KG1 (cell line): ENCODE results near the gene ATP8A2.
"Not testable (repeated sequence)": the region's sequence is repeated elsewhere in the genome, so short reads cannot be mapped to it uniquely, and the experiment has no call there.

Experiments
- DNase-seq: peaks from one replicate; lab custom pipeline; 2025; lab: John Stamatoyannopoulos, UW

ATP8A2 gene

GRCh38 chr13:25463496-25463895, 91.7 kb downstream of the ATP8A2 start:
- DNase-seq, result no peak

DNA sequence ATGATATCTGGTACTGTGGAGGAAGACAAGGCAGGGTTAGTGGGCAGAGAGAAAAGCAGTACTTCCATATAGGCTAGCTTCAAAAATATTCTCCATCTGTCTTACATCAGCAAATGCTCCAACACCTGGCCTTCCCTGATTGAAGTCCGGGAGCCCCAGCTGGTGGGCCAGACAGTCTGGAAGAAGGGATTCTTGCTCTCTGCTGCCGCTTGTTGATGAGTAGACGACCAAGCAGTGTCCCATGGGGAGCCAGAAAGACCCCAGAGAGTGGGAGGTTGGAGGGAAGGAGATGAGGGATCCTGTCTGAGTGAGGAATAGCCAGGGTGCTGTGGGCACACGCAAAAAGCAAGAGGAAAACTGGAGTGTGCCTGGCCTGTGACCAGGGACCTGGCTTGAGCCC, 95.1 kb downstream of the ATP8A2 start:
- DNase-seq, result no peak

DNA sequence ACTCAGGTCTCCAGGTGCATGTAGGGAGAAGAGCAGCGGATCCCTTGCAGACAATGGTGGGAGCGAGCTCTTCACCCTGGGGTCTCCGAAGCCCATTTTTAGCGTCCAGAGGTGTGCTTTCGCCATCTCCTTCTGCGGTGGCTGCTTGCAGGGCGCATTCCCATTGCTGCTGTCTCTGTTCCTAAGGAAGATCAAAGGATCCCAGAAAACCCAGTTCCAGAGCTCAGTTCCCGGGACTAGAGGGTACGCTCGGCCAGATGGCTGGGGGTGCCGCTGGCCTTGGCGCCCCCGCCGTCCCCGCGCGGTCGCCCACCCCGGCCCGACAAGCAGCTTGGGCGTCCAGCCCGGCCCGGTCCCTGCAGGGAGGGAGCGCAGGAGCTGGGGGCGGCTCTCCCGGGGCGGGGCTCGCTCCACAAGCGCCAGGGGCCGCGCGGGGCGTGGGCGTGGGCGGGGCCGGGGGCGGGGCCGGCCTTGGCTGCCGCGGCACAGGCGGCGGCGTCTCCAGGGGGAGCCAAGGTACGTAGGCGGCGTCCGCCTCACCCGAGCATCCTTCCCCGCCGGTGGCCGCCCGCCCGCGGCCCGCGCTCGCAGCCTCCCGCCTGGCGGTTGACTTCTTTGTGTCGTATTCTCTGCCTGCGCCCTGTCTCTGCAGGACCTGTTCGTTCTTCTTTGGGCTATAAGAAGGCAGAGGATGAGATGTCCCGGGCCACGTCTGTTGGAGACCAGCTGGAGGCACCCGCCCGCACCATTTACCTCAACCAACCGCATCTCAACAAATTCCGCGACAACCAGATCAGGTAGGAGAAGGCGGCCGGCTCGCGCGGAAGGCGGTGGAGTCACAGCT, 96.8 kb downstream of the ATP8A2 start:
- no peak for DNase-seq

- DNase-seq, result no peak
Observed at GRCh38 chr13:25469169-25469525, 97.4 kb downstream of the ATP8A2 start.

GRCh38 chr13:25473864-25474263, 102.1 kb downstream of the ATP8A2 start:
- DNase-seq, result no peak

- DNase-seq, result no peak
Observed at GRCh38 chr13:25478186-25478585, 106.4 kb downstream of the ATP8A2 start.

DNA sequence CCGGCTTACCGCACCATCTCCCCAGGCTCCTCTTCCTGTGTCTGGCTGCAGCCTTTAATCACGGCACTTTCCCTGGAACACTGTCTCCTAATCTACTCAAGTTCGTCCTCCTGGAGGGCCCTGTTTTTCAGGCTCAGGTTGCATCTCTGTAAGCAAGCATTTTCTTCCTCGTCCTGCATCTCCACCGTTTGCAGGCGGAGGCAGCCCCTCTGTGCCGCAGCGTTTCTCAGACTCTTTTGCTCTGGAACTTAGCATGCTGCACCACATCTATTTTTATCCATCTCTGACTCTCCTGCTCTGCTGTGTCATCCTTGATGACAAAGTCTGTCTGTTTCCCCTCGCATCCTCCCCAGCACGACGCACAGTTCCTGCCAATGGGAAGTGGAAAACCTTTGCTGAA, 117.5 kb downstream of the ATP8A2 start:
- DNase-seq, result no peak

- DNase-seq, result no peak
Observed at GRCh38 chr13:25490236-25490635, 118.5 kb downstream of the ATP8A2 start.

- DNase-seq, result no peak
Observed at GRCh38 chr13:25493931-25494640, 122.3 kb downstream of the ATP8A2 start.

- no peak for DNase-seq
Observed at GRCh38 chr13:25494698-25495411, 123.1 kb downstream of the ATP8A2 start.

- DNase-seq, result no peak
Observed at GRCh38 chr13:25501231-25501630, 129.5 kb downstream of the ATP8A2 start.

GRCh38 chr13:25502031-25502430, 130.3 kb downstream of the ATP8A2 start:
- no peak for DNase-seq

DNA sequence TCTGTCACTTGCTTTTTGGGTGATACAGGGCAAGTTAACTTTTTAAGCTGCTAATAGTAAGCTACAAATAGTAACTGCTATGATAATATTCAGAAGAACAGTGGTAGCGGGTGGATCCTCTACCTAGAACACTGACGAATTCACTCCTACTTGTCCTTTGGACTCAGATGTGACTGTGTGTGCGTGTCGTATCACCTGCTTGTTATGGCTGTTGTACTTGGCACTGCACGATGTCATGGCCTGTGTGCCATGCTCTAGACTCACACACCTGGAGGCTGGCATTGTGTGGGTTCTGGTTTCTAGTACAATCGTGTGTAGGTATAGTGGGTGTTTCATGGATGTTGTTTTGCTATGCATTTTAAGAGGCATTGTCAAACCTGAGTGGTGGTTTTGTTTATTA, 130.8 kb downstream of the ATP8A2 start:
- DNase-seq, result no peak

DNA sequence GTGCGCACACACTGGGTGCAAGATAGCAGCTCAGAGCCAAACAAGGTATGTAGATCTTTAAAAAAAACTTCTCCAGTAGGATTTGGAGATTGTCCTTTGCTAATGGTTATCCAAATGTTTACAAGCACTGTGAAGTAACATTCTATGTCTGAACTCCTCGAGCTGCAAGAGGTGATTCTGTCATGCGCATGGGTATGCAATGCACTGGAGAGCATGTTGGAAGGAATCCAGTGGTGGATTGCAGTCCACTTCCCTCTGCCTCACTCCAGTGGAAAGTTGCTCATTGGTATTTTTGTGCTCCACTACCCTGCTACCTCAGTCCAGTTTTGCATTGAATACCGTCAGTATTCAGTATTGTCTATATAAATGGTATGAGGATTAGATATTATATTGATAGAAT, 132.1 kb downstream of the ATP8A2 start:
- DNase-seq, result no peak

- no peak for DNase-seq
Observed at GRCh38 chr13:25507841-25508240, 136.1 kb downstream of the ATP8A2 start.

DNA sequence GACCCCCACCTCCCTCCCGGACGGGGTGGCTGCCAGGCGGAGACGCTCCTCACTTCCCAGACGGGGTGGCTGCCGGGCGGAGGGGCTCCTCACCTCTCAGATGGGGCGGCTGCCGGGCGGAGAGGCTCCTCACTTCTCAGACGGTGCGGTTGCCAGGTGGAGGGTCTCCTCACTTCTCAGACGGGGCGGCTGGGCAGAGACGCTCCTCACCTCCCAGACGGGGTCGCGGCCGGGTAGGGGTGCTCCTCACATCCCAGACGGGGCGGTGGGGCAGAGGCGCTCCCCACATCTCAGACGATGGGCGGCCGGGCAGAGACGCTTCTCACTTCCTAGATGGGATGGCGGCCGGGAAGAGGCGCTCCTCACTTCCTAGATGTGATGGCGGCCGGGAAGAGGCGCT, 141.3 kb downstream of the ATP8A2 start:
- DNase-seq, result not testable (repeated sequence)

DNA sequence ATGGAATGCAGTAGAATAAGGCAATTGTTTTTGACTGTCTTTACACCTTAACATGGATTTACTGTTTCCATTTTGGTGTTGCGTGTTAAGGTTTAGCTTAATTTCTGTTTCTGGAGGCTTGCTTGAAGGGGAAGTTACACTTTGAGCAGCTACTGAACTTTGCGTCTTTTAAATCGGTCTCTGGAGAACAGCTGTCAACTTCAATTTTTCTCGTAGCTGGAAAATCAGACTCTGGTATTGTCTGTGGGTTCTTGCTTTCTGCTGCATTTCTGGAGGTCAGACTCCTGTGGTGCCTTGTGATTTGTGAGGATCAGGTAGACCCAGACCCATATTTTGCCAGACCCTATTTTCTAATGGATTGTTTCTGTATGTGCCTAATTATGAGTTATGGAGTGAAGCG, 146.7 kb downstream of the ATP8A2 start:
- DNase-seq, result no peak

- no peak for DNase-seq
Observed at GRCh38 chr13:25525884-25526283, 154.1 kb downstream of the ATP8A2 start.

- DNase-seq, result no peak
Observed at GRCh38 chr13:25528266-25528665, 156.5 kb downstream of the ATP8A2 start.

- no peak for DNase-seq
Observed at GRCh38 chr13:25529425-25529824, 157.7 kb downstream of the ATP8A2 start.

- DNase-seq, result no peak
Observed at GRCh38 chr13:25538276-25538675, 166.5 kb downstream of the ATP8A2 start.

DNA sequence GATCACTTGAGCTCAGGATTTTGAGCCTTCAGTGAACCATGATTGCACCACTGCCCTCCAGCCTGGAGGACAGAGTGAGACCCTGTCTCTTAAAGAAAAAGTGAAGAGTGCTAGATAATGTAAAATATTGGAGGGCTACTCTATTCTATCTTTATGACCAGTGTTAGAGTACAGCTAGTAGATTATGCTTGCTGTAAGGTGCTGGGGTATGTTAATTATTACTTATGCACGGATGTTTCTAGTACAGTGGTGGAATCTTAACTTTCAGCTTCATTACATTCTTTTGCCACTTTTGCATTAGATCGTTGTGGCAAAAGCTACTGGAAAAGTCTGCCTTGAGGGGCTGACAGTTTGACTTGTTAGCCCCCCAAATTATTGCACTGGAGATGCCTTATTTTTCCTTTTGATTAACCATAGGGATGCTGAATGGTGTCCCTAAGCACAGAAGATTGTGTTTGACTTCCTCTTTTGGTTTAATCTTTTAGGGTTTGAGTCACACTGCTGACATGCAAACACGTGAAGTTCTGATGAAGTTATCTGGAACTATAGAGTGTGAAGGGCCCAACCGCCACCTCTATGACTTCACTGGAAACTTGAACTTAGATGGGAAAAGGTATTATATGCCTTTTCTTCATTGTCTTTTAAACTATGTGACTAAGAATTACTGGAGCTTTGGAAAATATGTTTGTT, 169.8 kb downstream of the ATP8A2 start:
- no peak for DNase-seq
